Endothelial cell of umbilical vein (primary cell): ENCODE measurements around the gene TEX28.

Source experiments
- JUN ChIP-seq: IDR thresholded peaks from 2 replicates; pipeline ENCODE4 v1.6.1; 2011; ENCODE audit warnings: borderline replicate concordance, low read depth; ENCODE audit not compliant: insufficient read length, insufficient read depth
- POLR2A ChIP-seq: IDR thresholded peaks from 2 replicates; pipeline ENCODE4 v1.6.1; 2012; ENCODE audit warnings: low read depth, mild to moderate bottlenecking, control low read depth, low read length
- TF ChIP-seq, protein P1 (sequence below), 2 donors: IDR thresholded peaks; 1 replicate in 1 of 2; 2 replicates in 1 of 2; pipeline ENCODE4 v1.5.1; 2011; ENCODE audit warnings: low read length in 2 of 2, mild to moderate bottlenecking in 2 of 2, moderate library complexity in 2 of 2, control low read depth in 1 of 2, inconsistent platforms in 1 of 2, low read depth in 1 of 2; ENCODE audit not compliant: insufficient read depth in 1 of 2; ENCODE audit errors: extremely low read depth in 1 of 2
- TF ChIP-seq, protein P2 (sequence below): IDR thresholded peaks from 2 replicates; pipeline ENCODE4 v1.6.1; 2011; ENCODE audit not compliant: insufficient read depth, insufficient read length

DNA sequence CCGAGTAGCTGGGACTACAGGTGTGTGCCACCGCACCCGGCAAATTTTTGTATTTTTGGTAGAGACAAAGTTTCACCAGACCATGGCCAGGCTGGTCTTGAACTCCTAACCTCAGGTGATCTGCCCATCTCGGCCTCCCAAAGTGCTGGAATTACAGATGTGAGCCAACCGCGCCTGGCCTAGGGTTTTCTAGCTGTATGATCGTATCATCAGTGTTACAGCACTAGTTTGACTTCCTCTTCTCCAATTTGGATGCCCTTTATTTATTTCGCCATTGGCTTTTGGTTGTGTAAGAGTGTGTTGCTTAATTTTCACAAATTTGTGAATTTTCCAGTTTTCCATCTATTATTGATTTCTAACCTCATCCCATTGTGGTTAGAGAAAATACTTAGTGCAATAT lies 5.9 kb upstream of the TEX28 start:
- TF ChIP-seq, protein P1, sequence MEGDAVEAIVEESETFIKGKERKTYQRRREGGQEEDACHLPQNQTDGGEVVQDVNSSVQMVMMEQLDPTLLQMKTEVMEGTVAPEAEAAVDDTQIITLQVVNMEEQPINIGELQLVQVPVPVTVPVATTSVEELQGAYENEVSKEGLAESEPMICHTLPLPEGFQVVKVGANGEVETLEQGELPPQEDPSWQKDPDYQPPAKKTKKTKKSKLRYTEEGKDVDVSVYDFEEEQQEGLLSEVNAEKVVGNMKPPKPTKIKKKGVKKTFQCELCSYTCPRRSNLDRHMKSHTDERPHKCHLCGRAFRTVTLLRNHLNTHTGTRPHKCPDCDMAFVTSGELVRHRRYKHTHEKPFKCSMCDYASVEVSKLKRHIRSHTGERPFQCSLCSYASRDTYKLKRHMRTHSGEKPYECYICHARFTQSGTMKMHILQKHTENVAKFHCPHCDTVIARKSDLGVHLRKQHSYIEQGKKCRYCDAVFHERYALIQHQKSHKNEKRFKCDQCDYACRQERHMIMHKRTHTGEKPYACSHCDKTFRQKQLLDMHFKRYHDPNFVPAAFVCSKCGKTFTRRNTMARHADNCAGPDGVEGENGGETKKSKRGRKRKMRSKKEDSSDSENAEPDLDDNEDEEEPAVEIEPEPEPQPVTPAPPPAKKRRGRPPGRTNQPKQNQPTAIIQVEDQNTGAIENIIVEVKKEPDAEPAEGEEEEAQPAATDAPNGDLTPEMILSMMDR (IDR thresholded peaks at IDR 0.05; ENCODE audit: extremely low read depth in 1 of 2, insufficient read depth in 1 of 2, low read depth in 1 of 2, low read length in 2 of 2) = no peak
- no peak for TF ChIP-seq POLR2A
- TF ChIP-seq JUN = no peak
- TF ChIP-seq, protein P2, sequence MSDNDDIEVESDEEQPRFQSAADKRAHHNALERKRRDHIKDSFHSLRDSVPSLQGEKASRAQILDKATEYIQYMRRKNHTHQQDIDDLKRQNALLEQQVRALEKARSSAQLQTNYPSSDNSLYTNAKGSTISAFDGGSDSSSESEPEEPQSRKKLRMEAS = no peak
